ENCODE data around the gene BRAT1.
"Not testable (repeated sequence)": the region's sequence is repeated elsewhere in the genome, so short reads cannot be mapped to it uniquely, and the experiment has no call there.

Gene BRAT1

GRCh38 chr7:2555121-2556052, at the start of gene BRAT1:
TSS of gene BRAT1 (minus strand) at chr7:2555524. CDS start at chr7:2554431, 1,093 bp downstream.
- DNase-seq = peak; percentile 69

GRCh38 chr7:2604608-2605174, 49.4 kb upstream of the BRAT1 start:
- no peak for DNase-seq

GRCh38 chr7:2603044-2603965, 48.0 kb upstream of the BRAT1 start:
- no peak for DNase-seq

GRCh38 chr7:2602406-2603043, 47.2 kb upstream of the BRAT1 start:
- no peak for DNase-seq

GRCh38 chr7:2601907-2602306, 46.6 kb upstream of the BRAT1 start:
- DNase-seq = no peak

GRCh38 chr7:2601065-2601464, 45.7 kb upstream of the BRAT1 start:
- DNase-seq = no peak

- no peak for DNase-seq
These were observed 43.0 kb upstream of the BRAT1 start for GRCh38 chr7:2598154-2598823.

- no peak for DNase-seq
These were observed 41.9 kb upstream of the BRAT1 start for GRCh38 chr7:2597273-2597640.

- no peak for DNase-seq
These were observed 41.3 kb upstream of the BRAT1 start for GRCh38 chr7:2596464-2597272.

GRCh38 chr7:2595258-2595860, 40.0 kb upstream of the BRAT1 start:
- no peak for DNase-seq

- no peak for DNase-seq
These were observed 39.3 kb upstream of the BRAT1 start for GRCh38 chr7:2594599-2594998.

- DNase-seq = no peak
These were observed 37.9 kb upstream of the BRAT1 start for GRCh38 chr7:2593036-2593727.

- DNase-seq = no peak
These were observed 37.1 kb upstream of the BRAT1 start for GRCh38 chr7:2592375-2592865.

GRCh38 chr7:2589941-2590340, 34.6 kb upstream of the BRAT1 start:
- DNase-seq = not testable (repeated sequence)

- no peak for DNase-seq
These were observed 34.0 kb upstream of the BRAT1 start for GRCh38 chr7:2589341-2589740.

- no peak for DNase-seq
These were observed 32.5 kb upstream of the BRAT1 start for GRCh38 chr7:2587778-2588177.

- no peak for DNase-seq
These were observed 31.8 kb upstream of the BRAT1 start for GRCh38 chr7:2587134-2587533.

- DNase-seq = no peak
These were observed 31.1 kb upstream of the BRAT1 start for GRCh38 chr7:2586326-2587020.

GRCh38 chr7:2585446-2585845, 30.1 kb upstream of the BRAT1 start:
- DNase-seq = no peak
